ENCODE results near the gene LMNTD1.
A peak's percentile ranks its signal among the peaks of the same experiment; 100 is the strongest.
"Not testable (repeated sequence)": the region's sequence is repeated elsewhere in the genome, so short reads cannot be mapped to it uniquely, and the experiment has no call there.

Gene LMNTD1

DNA sequence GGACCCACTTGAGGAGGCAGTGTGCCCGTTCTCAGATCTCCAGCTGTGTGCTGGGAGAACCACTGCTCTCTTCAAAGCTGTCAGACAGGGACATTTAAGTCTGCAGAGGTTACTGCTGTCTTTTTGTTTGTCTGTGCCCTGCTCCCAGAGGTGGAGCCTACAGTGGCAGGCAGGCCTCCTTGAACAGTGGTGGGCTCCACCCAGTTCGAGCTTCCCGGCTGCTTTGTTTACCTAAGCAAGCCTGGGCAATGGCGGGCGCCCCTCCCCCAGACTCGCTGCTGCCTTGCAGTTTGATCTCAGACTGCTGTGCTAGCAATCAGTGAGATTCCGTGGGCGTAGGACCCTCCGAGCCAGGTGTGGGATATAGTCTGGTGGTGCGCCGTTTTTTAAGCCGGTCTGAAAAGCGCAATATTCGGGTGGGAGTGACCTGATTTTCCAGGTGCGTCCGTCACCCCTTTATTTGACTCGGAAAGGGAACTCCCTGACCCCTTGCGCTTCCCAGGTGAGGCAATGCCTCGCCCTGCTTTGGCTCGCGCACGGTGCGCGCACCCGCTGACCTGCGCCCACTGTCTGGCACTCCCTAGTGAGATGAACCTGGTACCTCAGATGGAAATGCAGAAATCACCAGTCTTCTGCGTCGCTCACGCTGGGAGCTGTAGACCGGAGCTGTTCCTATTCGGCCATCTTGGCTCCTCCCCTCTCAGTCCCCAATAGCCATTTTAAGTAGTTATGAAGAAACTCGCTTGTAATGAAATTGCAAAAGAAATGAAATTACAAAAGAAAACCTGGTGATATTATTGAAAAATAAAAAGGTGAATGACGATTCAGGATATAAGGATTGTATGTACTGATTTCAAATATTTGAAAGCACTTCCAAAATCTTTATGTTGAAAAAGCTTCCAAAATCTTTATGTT, 63.9 kb downstream of the LMNTD1 start:
- DNase-seq = not testable (repeated sequence)

DNA sequence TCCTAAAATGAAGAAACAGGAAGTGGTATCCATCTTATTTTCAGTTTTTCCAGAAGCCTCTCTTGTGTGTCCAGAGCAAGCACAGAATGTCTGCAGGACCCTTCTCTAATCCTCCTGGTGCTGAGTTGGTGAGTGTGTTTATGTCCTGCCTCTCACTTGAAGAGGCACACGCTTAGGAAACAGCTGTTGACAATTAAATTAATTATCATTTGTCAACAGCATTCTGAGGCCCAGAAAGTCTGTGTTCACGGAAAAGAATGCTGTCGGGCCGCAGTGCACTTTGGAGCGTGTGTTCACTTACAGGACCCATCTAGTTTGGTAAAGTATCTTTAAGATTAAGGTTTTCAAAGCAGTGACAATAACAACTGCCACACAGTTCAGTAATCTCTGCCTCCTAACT, 70.5 kb downstream of the LMNTD1 start:
- no peak for DNase-seq

DNA sequence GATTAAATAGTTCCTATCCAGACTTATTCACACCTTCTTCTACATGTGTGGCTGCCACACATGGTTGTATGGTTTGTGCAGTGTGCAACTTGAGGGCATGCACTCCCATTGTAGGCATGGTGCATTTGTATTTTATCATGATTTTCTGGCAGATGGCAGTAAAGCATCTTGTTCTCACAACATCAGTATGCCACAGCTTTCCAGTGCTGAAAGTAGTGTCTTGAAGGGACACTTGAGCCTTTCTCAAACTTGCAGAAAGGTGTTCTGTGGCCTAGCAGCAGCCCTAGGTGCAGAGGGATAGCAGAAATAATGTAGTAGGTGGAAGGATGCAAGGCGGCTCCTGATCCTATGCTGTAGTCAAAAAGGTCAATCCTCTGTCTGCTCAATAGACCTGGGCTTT, 72.9 kb downstream of the LMNTD1 start:
- no peak for DNase-seq

DNA sequence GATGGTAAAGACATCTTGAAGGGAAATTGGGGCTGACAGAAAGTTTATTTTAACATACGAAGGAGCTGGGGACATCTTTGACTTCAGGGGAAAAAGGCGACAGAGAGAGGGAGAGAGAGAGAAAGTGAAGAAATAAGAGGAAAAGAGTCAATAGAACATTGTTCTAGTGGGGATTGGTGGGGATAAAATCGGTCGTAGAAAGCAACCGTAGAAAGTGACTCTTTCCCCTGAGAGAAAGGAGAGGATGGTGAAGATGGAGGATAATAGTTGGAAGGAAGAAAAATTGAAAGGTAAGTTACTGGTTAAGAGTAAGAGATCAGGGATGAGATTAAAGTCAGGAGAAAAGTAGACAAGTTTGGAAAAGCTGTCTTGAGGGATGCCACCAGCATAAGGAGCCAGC, 75.9 kb downstream of the LMNTD1 start:
- DNase-seq = no peak

DNA sequence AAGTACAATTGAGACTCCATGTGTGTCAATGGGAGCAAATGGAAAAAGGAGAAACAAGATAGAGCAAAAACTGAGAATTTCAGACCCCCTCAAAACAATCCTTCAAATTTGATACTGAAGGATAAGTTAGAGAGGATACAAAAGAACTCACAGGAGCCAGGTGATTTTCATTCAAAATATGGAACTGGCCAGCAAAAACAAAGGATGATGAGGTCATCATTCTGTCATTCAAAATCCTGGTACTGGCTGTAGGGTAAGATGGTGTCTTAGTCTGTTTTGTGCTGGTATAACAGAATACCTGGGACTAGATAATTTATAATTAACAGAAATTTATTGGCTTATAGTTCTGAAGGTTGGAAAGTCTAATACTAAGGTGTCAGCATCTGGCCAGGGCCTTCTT, 80.6 kb downstream of the LMNTD1 start:
- DNase-seq = no peak

DNA sequence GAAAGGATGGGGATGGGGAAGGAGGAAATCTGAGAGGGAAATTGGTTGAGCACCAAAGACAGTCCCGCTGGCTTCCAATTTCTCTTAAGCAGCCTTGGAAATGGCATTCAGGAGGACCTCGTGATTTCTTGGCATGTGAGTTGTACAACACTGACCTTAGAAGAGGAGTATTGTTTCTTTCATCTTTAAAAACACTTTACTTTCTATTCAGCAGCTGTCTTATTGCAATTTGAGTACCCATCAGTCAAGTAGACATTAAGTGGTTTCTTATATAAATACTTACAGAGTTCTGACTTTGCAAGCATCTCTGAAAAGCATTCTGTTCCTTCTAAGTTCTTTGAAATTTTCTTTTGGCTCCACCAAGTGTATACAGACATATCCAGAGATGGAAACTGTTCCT, 83.2 kb downstream of the LMNTD1 start:
- no peak for DNase-seq

DNA sequence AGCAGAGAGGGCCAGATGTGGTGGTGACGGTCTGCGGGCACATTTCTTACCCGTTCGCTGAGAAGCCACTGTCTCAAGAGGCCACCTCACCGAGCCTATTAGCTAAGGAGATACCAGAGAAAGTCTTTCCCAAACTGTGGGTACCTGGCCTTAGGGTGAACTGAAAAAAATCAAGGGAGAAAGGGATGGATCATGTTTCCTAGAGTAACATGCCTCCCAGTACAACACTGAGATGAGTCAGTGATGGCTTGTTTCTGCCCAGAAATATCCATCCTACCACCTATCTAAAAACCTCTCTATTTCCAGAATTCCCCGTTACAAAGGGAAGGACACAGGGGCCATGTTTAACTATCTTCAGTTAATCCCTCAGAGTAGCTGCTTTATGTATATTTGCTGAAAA, 83.7 kb downstream of the LMNTD1 start:
- DNase-seq = no peak

DNA sequence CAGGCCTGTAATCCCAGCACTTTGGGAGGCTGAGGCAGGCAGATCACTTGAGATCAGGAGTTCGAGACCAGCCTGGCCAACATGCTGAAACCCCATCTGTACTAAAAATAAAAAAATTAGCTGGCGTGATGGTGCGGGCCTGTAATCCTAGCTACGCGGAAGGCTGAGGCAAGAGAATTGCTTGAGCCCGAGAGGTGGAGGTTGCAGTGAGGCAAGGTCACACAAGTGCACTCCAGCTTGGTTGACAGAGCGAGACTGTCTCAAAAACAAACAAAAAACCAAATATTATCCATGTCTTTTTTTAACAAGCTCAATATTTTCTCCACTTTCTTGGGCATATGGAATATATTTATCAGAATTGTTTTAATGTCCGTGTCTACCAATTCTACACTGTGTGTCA, 89.6 kb downstream of the LMNTD1 start:
- no peak for DNase-seq

DNA sequence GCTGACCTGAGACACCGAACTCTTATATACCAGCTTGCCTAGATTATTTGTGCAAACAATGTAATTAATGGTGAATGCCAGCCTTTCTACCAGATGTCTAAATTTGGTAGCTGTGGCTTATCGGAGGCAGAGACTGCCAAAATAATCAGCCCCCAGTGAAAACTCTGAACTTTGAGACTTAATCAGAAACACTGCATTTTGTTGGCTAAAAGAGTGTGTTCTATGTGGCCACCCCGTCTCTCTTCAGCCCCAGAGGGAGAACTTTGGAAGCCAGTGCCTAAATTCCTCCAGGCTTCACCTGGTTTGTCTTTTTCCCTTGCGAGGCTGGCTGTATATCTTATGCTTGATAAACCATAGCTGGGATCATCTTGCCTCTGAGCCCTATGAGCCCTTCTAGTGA, 90.1 kb downstream of the LMNTD1 start:
- DNase-seq = no peak

DNA sequence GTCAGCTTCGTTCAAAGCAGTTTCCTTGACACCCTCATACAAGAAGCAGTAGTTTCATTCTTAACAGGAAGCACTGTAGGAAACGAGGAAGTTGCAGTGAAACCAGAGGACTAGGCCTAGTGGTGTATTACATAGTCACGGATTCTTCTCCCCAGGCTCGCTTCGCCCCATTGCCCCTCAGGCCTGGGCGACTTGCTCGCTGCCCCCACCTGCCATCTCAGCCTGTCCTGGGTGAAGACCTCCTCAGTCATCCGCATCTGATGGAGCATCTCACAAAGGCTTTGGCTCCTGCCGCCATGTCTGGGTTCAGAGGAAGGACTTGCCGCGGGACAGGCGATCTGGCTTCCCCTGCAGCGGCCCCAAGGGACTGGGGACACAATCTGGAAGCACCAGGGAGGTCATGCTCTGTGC, 93.5 kb downstream of the LMNTD1 start:
- no peak for DNase-seq

DNA sequence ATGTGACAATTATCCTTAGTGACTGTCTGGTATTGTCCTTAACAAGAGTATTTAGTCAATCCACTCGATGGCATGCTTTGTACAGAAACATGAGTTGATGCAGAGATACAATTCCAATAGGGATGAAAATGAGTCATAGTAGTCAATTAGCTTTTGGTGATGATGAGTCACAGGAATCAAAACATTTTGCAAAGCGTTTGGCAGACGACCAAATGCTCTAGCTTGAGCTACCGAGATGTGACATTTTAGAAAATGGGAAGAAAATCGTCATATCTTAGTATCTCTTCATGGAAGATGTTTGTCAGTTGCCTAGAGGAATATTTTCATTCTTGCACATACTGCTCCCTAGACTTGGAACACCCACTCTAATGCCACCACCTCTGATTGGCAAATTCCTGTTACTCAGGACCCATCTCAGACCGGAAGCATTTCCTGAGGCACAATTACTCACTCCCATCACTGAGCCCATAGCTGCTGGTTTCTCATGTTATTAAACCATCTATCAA, 95.0 kb downstream of the LMNTD1 start:
- no peak for DNase-seq

DNA sequence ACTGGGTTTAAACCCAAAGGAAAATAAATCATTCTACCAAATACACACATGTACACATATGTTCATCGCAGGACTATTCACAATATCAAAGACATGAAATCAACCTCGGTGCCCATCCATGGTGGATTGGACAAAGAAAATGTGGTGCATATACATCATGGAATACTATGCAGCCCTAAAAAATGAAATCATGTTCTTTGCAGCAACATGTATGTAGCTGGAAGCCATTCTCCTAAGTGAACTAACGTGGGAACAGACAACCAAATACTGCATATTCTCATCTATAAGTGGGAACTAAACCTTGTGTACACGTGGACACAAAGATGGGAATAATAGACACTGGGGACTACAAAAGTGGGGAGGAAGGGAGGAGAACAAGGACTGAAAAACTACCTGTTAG, 96.6 kb downstream of the LMNTD1 start:
- DNase-seq = no peak

DNA sequence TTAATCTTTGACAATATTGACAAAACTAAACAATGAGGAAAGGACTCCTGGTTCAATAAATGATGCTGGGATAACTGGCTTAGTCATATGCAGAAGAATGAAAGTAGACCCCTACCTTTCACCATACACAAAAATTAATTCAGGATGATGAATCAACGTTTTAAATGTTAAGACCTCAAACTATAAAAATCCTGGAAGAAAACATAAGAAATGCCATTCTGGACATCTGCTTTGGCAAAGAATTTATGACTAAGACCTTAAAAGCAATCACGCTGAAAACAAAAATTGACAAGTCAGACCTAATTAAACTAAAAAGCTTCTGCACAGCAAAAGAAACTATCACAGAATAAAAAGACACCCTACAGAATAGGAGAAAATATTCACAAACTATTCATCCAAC, 97.4 kb downstream of the LMNTD1 start:
- DNase-seq = no peak

DNA sequence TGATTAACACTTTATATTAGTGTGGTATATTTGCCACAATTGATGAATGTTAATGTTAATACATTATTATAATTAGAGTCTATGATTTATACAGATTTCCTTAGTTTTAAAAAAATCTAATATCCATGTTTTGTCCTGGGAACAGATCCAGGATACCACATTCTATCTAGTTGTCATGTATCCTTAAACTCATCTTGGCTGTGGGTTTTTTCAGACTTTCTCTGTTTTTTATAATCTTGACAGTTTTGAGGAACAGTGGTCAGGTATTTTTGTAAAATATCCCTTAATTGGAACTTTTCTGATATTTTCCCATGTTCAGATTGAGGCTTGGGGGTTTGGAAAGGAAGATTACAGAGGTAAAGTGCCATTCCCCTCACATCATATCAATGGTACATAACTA, 104.1 kb downstream of the LMNTD1 start:
- no peak for DNase-seq

DNA sequence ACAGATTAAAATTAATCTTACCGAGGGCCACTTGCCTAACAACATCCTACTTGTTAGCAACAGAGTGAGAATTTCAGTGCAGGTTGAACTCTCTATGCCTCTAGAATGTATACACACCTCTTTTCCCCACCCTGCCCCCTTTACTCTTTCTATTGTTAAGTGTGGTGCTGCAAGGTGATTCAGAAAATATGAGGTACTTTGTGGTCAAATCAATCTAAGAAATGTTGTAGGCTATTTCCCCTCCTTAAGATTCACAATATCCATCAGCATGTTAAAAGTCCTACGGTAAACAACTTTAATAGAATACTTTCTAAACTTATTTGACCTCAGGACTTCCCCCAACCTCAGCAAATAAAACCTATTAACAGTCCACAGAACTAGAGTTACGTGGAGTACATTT, 106.0 kb downstream of the LMNTD1 start:
- DNase-seq = no peak

DNA sequence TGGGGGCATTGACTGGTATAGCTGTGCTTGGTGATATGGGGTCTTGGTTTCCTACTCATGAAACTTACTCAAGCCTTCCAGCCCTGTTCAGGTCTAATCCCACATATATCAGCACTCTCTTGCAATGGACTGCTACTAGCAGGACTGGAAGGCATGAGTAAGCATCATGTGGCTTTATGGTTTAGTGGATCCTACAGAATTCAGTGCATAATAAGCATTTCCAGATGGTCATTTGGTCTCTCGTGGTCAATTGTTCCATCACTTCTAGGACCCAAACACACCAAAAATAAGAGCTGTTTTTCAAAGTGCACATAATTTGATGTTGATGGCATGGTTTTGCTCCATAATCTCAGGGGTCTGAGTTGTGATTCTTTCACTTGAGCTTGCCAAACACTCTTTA, 114.4 kb downstream of the LMNTD1 start:
- no peak for DNase-seq

DNA sequence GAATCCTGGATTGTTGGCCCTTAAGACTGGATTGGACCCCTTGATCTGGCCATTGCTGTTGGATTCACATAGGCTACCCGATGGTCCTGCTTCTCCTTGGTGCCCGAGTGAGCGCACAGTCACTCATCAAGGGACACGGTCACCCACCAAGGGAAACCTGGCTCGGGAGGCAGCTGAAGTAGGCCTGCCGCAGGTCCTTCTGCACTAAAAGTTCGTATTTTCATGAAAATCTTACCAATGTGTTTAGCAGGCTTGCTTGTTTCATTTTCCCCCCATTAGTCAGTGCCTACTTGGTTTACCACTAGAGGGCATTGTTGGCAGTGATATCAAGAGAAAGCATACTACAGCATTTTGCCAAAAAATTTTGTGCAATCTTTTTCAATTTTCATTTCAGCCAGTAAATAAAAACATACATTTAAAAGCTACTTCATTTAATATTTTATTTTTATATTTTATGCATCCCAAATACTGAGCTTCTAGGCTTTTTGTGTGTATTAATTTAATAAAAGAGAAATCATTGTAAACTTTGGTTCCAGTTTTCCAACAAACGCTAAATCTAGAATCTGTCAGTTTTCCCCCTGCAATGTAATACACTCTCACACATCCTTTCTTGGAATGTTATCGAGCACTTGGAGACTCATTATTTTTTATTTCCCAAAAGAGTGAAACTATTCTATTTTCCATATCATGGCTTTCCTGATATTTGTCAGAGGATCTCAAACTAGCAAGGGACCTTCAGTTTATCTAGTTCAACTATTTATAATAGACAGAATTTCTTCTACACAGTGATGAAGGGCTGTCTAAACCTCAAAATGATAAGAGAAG, 116.7 kb downstream of the LMNTD1 start:
- peak; percentile 72 for DNase-seq

DNA sequence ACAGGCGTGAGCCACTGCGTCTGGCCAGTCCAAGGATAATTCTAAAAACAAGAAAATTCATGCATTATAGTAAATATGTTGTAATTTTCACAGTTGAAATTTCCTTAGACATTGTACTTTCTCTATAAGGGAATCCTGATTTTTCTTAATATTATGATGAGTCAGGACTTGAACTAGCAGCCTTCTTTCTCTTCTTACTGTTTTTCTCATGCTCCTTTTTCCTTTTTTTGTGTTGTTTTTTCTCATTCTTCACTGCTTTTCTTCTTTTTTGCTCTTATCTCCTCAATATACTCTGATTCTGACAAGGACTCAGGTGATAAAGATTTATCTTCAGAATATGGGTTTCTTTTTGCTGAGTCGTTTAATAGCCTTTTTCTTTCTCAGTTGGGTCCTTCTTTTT, 117.7 kb downstream of the LMNTD1 start:
- DNase-seq = no peak

DNA sequence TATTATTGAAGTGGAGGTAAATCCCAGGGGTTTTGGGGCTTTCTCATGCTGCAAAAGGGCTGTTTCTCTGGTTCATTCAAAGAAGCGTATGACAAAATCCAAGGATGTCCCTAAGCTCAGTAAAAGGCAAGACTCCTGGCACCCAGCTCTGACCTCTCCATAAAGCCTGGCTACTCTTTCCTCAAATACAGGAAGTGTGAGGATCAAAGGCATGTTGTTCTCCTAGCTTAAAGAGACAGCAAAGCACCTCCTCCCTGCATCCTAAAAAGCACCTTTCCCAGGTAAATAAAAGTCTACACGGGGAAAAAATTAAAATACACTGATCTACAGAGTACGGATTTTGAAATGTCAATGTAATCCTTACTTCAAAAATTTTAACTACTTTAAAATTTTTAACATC, 118.6 kb downstream of the LMNTD1 start:
- DNase-seq = no peak

DNA sequence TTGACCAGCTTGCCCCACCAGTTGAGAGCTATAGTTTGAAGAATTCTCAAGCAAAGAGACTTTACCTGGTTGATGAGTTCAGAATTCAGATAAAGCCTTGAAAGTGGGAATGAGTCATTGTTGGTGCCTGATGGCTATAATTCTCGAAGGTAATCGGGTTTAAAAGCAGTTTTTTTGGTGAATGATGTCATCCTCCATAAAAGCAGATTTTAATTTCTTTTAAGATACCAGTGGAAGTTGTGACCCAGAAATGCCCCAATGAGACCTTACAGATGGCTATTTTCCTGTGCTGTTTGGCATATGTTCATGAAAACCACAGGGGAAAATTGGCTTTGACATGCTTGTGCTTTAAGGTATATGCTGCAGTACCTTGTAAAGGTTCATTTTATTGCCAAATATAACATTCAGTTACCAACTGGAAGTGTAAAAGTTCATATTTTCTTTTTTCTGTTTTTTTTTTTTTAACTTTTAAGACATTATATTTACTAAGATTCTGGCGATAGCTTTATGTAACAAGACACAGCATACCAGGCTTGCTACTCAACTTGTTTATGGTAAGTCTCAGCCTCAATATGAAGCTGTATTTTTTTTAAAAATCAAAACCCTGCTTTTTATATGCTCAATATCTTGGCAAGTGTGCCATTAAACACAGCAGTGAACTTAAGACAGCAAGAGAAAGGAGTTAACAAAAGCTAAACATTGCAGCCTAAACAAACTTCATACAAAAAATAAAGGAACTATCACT, 119.3 kb downstream of the LMNTD1 start:
- no peak for DNase-seq

DNA sequence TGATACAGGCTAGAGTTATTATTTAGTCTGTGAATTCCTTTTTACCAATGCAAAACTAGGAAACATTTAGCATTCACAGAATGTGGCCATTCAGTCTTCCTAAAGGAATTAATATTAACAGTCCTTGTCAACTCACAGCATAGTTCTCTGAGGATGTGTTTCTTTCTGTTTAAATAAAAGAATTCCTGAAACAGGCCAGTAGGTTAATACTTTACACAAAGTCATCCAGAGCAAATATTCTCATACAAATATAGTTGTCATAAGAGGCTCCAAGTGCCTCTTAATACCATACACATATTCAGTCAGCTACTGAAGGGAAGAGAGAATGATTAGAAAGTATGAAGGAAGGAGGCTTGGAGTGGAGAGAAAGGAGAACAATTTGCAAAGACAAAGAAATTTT, 120.1 kb downstream of the LMNTD1 start:
- DNase-seq = no peak

DNA sequence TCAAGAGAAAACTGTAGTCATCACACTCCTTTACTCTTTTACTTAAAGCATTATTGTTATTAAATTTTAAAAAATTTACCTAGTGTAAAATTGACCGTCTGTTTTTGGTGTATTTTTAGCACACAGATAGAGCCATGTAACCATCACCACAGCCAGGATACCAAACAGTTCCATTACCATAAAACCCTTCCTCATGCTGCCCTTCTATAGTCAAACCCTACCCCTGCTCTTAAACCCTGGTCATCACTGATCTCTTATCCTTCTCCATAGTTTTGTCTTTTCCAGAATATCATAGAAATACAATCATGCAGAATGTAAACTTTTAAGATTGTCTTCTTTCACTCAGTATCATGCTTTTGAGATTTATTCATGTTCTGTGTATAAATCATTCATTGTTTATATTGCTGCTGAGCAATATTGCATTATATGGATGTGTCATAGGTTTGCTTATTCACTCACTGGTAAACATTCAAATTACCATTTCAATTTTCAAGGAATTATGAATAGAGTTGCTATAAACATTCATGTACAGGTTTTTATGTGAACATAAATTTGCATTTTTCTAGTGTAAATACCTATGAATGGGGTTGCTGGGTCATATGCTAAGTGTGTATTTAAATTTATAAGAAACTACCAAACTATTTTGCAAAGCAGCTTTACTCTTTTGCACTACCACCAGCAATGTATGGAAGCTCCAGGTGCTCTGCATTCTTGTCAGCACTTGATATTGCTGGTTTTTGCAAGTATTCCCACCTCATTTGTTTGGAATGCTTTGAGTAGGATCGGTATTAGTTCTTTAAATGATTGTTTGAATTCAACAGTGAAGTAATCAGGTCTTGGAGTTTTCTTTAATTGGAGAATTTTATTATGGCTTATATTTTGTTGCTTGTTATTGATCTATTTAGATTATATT, 125.5 kb downstream of the LMNTD1 start:
- no peak for DNase-seq
